Tibial nerve (tissue), 4 donors: ENCODE data around the gene SYNJ2.

Source experiments
- CTCF ChIP-seq, 5 experiments: fragments of 200-600 bp in 3 of 5; fragments of 450-650 bp in 2 of 5; sonication (generic) in 3 of 5; IDR thresholded peaks; one replicate each; pipeline ENCODE4 v1.5.1; 2016 to 2019; ENCODE audit warnings: antibody characterized with exemption in 5 of 5, mild to moderate bottlenecking in 3 of 5, moderate library complexity in 2 of 5
- EP300 ChIP-seq, 2 donors: sonication (generic); formaldehyde crosslinking; IDR thresholded peaks; one replicate each; pipeline ENCODE4 v1.6.1; 2017; ENCODE audit warnings: antibody characterized with exemption in 2 of 2, mild to moderate bottlenecking in 1 of 2
- POLR2A ChIP-seq, 2 donors: fragments of 450-650 bp; IDR thresholded peaks; one replicate each; pipeline ENCODE4 v1.6.1; 2017; ENCODE audit warnings: antibody characterized with exemption in 2 of 2, mild to moderate bottlenecking in 2 of 2, moderate library complexity in 2 of 2

- TF ChIP-seq CTCF (IDR thresholded peaks at IDR 0.05) (no peak), POLR2A (IDR thresholded peaks at IDR 0.05) (no peak), EP300 (IDR thresholded peaks at IDR 0.05) (no peak)
Observed at GRCh38 chr6:157988700-157989063, 7.0 kb downstream of the SYNJ2 start.
